ENCODE data around the gene ARHGEF33.

- TF ChIP-seq TARDBP (IDR thresholded peaks at IDR 0.05) (no peak), SUZ12 (IDR thresholded peaks at IDR 0.05) (no peak), L3MBTL2 (conservative IDR thresholded peaks at IDR 0.05) (no peak), LEF1 (IDR thresholded peaks at IDR 0.05; ENCODE audit: borderline replicate concordance) (no peak), SP1 (IDR thresholded peaks at IDR 0.05) (no peak), BHLHE40 (IDR thresholded peaks at IDR 0.05; ENCODE audit: borderline replicate concordance) (no peak), HDGF (IDR thresholded peaks at IDR 0.05; ENCODE audit: borderline replicate concordance) (no peak), FOXM1 (IDR thresholded peaks at IDR 0.05; ENCODE audit: borderline replicate concordance) (no peak), FOXA1 (IDR thresholded peaks at IDR 0.05) (no peak), PKNOX1 (IDR thresholded peaks at IDR 0.05) (no peak)
Observed at GRCh38 chr2:38988716-38989115, 99.0 kb downstream of the ARHGEF33 start.

Measured in HEK293T (cell line).